ENCODE measurements around the gene ANO2.
"Not testable (repeated sequence)": the region's sequence is repeated elsewhere in the genome, so short reads cannot be mapped to it uniquely, and the experiment has no call there.

The ANO2 gene

DNA sequence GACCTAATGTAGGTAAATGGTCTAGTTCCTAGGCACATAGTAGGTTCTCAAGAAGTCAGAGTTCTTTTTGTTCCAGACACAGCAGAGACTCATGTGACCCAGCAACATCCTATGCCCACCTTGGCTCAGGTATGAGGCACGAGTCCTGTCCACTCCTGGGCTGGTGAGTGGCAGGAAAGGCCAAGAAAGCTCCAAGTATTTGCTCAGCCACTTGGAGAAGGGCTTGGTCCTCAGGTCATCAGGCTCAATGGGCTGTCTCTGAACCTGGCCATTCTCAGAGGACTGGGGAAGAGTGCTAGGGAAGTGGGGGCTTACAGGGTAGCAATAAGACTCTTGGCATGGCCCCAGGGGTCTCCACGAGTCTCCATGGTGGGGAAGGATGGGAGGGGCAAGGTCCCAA, 260.1 kb downstream of the ANO2 start:
- no peak for DNase-seq (ENCODE audit: extremely low read depth, low read depth)
- no peak overlapping the region for H3K4me3 ChIP-seq (replicated peaks; ENCODE audit: low read depth, low read length)
- no peak for TF ChIP-seq CTCF (IDR thresholded peaks at IDR 0.05; ENCODE audit: low read depth, low read length, missing control alignments)

- DNase-seq (ENCODE audit: extremely low read depth, low read depth): no peak
- TF ChIP-seq CTCF (IDR thresholded peaks at IDR 0.05; ENCODE audit: low read depth, low read length, missing control alignments): no peak
- no peak overlapping the region for H3K4me3 ChIP-seq (replicated peaks; ENCODE audit: low read depth, low read length)
Observed at GRCh38 chr12:5682581-5682980, 262.5 kb downstream of the ANO2 start.

DNA sequence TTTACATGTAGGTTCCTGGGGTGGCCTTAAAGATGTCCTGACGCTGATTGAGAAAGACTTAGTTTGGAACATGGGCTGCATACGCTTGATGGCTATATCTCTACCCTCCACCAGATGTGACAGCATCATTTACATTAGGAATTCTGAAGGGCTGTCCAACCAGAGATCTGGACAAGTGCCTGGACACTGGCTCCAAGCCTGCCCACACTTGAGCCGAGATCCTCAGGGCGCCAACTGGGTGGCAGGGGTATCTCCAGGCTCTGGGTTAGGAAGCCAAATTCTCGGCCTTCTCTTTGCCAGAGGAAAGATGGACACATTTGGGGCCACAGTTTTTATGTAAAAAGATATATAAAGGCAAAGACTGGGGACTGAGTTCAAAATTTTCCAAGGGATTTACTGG, 266.9 kb downstream of the ANO2 start:
- no peak overlapping the region for H3K4me3 ChIP-seq (replicated peaks; ENCODE audit: low read depth, low read length)
- no peak for DNase-seq (ENCODE audit: extremely low read depth, low read depth)
- TF ChIP-seq CTCF (IDR thresholded peaks at IDR 0.05; ENCODE audit: low read depth, low read length, missing control alignments): no peak

GRCh38 chr12:5669624-5670023, 275.4 kb downstream of the ANO2 start:
- DNase-seq (ENCODE audit: extremely low read depth, low read depth); H3K4me3 ChIP-seq (replicated peaks; ENCODE audit: low read depth, low read length): not testable (repeated sequence)

DNA sequence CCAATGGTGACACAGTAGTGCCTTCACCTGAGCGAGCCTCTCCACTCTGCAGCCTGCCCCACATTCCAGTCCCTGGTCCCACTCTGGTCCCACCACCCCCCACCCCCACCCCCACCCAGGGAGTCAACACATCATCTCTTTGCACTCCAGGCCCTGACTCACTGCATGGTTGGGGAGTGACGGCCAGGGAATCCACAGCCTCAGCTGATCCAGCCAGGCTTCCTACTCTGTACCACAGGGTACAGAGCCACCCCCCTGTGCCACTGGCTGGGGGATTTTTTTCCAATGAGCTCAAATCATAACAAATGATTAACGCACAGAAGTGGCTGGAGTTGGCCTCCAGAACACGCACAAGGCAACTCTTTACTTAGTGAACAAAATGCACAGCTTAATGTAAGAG, 279.4 kb downstream of the ANO2 start:
- DNase-seq (ENCODE audit: extremely low read depth, low read depth): no peak
- TF ChIP-seq CTCF (IDR thresholded peaks at IDR 0.05; ENCODE audit: low read depth, low read length, missing control alignments): no peak

DNA sequence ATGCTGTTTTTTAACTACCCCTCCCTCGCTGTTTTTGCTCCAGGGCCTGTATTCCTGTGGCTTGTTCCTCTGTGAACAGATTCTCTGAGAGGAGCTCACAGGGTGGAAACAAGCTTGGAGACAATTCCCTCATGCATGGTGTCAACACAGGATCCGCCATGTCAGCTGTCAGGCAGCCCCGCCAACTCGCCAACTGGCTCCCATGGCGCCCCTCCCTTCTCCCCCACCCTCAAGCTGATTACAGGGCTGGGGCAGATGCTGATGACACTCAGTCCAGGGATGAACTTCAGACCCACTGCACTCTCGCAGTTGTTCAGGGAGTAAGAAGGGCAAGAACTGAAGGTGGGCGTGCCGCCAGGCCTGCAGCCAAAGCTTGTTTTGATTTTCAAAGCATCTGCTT, 283.2 kb downstream of the ANO2 start:
- no peak for TF ChIP-seq CTCF (IDR thresholded peaks at IDR 0.05; ENCODE audit: low read depth, low read length, missing control alignments)
- DNase-seq (ENCODE audit: extremely low read depth, low read depth): no peak
- no peak overlapping the region for H3K4me3 ChIP-seq (replicated peaks; ENCODE audit: low read depth, low read length)

More for the DNA sequence above, 279.4 kb downstream of the ANO2 start:
- H3K4me3 ChIP-seq (replicated peaks; ENCODE audit: low read depth, low read length): no peak overlapping the region

DNA sequence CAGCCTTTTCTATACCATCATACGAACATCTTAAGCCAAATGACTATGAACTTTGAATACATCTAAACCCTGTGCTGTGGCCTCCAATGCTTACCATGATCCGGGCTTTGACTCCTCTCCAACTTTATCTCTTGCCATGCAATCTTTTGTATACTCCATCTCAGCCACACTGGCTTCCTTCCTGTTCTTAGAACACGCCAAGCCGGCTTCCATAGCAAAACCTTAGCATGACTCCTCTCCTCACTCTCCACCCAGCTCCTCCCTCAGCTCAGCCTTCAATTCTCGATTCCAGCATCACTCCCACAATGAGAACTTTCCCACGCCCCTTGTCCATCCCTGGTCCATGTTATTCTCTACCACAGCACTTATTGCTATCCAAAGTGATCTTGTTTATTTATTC, 284.8 kb downstream of the ANO2 start:
- H3K4me3 ChIP-seq (replicated peaks; ENCODE audit: low read depth, low read length): no peak overlapping the region
- no peak for DNase-seq (ENCODE audit: extremely low read depth, low read depth)
- TF ChIP-seq CTCF (IDR thresholded peaks at IDR 0.05; ENCODE audit: low read depth, low read length, missing control alignments): no peak

GRCh38 chr12:5658339-5658941, 286.6 kb downstream of the ANO2 start:
- not testable (repeated sequence) for H3K4me3 ChIP-seq (replicated peaks; ENCODE audit: low read depth, low read length); DNase-seq (ENCODE audit: extremely low read depth, low read depth)
